Activated CD4-positive, alpha-beta T cell treated with anti-CD3 and anti-CD28 coated beads, Interleukin-2, amount 50 U/mL, for 4 hours (primary cell): ENCODE data around the gene TNFRSF19.
A peak's percentile ranks its signal among the peaks of the same experiment; 100 is the strongest.
"Not testable (repeated sequence)": the region's sequence is repeated elsewhere in the genome, so short reads cannot be mapped to it uniquely, and the experiment has no call there.

Experiments used
- DNase-seq, 2 experiments: peaks; one replicate each; pipeline ENCODE4 v3.0.0-alpha.2; 2020

TNFRSF19 gene

GRCh38 chr13:23570921-23571315 lies 706 bp downstream of the TNFRSF19 start:
- DNase-seq: no peak

GRCh38 chr13:23571431-23571830 lies 1.2 kb downstream of the TNFRSF19 start:
- no peak for DNase-seq

DNA sequence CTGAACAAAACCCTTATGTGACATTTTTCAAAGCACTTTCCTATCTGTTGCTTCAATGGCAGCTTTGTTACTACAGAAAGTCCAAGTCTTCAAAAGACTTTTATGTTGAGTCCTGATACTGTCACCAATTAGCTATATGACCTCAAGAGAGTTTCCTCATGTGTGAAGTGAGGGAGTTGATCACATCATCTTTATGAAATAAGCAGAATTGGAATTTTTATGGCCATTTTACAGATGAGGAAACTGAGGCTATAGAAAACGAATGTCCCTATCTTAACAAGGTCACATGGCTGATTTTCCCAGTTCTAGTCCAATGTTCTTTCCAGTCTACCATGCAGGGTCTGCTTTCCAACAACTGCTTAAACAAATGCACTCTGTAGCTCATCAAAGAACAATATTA lies 2.6 kb downstream of the TNFRSF19 start:
- no peak for DNase-seq

DNA sequence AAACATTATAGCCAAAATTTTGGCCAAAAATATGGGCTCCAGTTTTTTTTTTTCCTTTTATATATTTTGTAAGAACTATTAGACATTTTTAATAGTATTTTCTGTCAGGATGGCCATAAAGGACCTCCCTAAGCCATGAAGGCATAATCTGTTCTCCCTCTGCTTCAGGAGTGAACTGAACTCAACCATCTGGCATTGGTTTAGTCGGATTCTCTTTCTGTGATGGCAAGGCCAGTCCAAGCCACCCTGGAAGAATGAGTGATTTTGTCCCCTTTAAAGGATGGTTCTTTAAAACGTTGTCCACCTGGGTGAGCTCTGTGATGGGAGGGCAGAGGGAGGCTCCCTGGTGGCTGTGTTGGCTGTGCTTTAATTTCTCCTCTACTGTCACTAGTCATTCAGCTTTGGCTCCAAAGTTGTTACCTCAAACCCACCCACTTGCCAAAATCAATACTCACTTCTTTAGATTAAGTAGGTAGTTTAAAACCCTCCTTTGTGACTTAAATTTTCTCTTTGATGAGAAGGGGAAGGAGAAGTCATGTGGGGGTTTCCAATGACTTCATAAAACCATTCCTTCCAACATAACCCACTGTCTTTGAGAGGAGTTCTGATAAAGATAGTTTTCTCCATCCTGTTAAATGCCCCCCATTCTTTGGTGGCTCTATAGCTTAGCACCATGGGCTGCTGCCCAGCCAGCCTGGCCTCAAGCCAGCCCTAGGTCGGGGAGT lies 4.4 kb downstream of the TNFRSF19 start:
- DNase-seq: no peak

DNA sequence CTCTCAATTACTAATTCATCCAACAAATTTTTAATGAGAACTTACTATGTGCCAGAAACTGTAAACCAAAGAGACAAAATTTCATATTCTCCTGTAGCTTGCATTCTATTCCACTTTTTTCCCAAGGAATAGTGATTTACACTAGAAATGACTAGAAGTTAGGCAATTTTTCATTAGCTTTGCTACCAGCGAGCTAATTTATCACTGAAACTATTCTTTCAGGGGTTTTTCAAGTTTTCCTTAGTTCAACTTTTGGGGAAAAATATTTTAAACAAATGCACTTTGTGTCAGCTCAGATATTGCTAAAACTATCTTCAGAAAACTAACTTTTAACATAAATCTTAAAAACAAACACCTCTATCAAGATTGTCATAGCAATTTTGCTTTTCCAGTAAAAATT lies 5.4 kb downstream of the TNFRSF19 start:
- no peak for DNase-seq

DNA sequence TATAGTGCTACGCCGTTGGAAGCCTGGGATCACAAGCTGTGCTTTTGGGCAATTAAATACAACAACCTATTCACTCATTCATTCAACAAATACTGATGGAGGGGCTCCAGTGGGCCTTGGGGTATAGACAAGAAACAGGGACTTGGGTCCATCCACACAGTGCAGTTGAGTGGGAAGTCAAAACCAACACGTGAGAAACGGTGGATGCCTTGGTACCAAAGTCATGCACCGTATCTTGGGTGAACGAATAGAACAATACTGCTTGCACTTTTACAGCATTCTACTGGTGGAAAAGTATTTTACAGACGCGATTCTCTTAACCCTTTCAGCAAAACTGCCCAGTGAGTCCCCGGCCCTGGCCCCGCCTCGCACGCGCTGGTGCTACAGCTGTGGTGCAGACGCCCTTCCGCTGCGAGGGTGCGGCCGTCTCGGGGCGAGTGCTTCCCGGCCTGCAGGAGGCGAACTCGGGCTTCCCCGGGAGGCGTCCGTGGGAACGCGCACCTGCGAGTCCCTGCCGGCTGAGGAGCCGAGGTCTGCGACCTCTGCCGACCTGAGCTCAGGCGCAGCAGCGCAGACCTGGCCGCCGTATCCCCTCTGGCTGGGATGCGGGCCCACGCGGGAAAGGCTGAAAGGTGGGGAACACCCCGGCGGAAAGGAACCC lies 8.3 kb downstream of the TNFRSF19 start:
- peak; percentile 39 to 52 for DNase-seq

DNA sequence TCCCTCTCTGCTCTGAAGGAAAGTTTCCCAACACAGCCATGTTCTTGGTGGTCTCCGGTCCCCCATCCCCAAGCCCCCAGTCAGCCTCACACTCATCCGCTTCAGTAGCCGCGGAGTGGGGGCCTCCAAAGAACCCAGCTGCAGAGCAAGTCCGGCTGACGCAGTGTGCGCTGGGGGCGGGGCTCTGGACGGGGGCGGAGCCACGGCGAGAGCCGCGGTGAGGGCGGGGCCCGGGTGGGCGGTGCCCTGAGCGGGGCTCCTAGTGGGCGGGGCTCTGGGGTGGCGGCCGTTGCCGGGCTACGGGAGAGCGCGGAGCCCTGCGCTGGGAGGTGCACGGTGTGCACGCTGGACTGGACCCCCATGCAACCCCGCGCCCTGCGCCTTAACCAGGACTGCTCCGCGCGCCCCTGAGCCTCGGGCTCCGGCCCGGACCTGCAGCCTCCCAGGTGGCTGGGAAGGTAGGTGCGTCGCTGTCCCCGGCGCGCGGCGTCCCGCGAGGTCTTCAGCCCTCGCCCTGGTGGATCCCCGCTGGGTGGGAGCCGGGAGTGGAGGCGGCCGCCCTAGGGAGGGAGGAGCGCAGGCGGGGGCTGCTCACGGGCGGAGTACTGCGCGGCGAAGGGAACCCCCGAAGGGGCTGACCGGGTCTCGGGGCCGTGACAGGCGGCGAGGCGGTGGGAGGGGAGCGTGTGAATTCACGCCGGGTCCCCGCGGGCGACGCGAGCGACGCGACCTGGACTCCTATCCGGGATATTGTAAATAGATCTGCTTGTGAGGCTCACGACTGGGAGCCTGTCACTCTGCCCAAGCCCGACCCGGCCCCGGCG lies 9.1 kb downstream of the TNFRSF19 start:
- DNase-seq: peak; percentile 88 to 90

DNA sequence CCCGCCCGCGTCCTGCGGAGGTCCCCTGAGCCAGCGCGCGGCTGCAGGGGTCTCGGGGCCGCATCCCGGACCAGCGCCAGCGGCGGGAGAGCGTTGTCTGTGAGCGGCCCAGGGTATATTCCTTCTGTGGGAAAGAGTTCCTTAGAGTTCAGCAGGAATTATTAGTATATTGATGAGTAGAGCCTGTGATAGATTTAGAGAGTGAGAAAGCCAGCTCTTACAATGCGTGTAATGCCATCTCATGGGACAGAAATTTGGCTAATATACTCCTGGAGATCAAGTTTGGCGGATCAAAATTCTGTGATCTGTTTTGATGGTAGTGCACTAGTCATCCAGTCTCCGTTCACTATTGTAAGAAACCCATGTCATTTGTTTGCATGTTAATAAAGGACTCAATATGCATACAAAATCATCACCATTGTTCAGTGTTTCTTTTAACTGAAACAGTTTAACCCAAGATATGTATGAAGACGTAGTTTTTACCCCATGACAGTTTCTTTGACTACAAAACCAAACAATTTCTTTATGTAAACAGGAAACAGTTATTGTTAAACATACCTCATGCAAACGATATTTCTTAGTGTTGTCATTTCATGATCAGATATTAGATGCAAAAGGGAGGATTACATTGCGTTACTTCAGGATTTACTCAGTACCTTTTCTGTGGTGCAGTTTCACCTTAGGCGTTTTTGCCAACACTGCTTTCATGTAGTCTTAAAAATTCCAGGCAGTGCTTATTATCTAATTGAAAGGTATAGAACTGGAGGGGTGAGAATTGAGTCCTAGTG lies 9.9 kb downstream of the TNFRSF19 start:
- DNase-seq: no peak

DNA sequence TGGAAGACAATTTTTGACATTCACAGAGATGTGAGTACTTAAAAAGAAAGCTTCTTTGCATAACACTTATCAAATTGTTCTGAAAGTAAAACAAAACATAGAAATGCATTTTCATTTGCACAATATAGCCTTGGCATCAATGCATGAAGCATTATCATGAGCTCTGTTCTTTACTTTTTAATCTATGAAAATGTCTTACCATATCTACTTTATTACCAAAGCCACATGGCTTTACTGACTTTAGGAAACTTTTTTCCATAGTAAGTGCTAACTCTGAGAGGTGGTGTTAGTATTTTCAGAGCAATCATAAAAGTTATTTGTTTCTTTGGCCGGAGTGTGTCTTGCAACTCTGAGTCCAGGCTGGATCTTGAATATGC lies 10.5 kb downstream of the TNFRSF19 start:
- DNase-seq: no peak

- no peak for DNase-seq
Measured at GRCh38 chr13:23583491-23583890, 13.3 kb downstream of the TNFRSF19 start.

DNA sequence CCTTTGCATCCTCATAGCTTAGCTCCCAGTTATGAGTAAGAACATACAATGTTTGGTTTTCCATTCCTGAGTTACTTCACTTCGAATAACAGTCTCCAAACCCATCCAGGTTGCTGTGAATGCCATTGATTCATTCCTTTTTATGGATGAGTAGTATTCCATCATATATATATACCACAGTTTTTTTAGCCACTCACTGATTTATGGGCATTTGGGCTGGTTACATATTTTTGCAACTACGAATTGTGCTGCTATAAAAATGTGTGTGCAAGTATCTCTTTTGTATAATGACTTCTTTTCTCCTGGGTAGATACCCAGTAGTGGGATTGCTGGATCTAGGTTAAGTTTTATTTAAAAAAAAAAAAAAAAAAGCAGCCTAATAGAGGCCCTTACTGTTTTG lies 14.1 kb downstream of the TNFRSF19 start:
- DNase-seq: no peak

GRCh38 chr13:23586336-23586735 lies 16.1 kb downstream of the TNFRSF19 start:
- DNase-seq: no peak

DNA sequence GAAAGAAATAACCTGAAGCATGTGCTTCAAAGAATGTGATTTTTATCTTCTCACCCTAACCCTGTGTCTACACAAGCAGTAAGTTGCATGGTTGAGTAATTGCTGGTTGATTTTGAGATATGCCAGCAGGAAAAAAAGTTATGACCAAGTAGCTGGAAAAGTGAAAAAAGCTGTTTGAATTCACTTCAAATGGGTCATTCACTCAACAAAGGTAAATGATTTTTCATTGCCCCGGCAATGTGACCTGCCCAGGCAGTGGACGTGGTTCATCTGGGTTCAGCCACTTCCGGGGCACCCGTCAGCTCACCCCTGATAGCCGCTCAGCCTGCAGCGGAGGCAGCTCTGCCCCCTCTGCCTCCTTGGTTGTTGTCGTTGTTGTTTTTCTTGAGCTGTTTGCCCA lies 18.5 kb downstream of the TNFRSF19 start:
- no peak for DNase-seq

DNA sequence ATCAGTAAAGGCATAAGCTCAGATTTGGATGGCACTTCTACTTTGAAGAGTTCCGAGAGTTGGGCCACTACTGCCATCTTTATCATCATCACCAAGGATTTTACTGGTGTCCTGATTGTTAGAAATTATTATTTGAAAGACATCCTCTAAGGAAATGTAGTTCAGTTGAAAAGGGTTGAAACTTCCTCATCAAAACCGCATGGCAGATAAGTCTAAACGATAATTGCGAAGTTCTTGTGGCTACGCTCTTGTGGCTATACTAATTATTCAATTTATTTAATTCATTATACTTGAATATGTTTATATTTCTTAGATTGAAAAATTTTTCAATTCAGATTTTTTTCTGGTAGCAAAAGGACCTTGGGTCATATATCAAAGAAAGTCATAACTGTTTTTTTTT lies 22.4 kb downstream of the TNFRSF19 start:
- DNase-seq: no peak

DNA sequence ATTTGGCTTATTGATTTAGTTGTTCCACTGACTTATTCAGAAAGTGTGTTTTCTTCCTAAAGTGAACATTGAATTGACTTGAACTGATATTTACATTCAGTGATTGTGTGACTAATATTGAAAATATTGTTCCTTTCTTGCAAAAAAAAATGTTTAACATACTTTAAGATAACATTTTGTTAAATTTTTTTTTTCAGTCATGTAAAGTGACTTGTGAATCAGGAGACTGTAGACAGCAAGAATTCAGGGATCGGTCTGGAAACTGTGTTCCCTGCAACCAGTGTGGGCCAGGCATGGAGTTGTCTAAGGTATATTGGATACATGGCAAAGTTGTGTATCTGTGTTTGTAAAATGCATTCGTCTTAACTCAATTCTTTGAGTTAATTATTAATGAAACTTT lies 22.9 kb downstream of the TNFRSF19 start:
- DNase-seq: no peak

DNA sequence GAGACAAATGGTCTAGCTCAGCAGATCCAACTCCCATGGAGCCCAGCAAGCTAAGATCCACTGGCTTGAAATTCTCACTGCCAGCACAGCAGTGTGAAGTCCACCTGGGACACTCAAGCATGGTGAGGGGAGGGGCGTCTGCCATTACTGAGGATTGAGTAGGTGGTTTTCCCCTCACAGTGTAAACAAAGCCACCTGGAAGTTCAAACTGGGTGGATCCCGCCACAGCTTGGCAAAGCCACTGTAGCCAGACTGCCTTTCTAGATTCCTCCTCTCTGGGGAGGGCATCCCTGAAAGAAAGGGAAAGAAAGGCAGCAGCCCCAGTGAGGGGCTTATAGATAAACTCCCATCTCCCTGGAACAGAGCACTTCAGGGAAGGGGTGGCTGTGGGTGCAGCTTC lies 24.1 kb downstream of the TNFRSF19 start:
- not testable (repeated sequence) for DNase-seq

DNA sequence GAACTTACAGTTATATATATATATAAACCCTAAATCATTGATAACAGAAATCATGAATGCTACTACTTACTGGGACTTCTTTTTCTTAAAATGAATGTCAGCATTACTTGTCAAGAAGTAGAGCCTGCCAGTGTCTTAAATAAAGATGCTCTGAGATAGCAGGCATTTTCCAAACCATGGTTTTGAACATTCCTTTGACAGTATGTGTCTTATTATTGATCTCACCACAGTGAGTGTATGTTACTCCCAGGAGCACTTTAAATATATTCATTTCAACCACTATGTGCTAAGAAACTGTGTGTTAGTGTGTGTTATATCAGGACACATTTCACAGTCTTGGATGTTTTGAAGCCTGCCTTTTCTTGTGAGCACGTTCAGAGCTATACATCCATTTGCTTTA lies 28.2 kb downstream of the TNFRSF19 start:
- no peak for DNase-seq

DNA sequence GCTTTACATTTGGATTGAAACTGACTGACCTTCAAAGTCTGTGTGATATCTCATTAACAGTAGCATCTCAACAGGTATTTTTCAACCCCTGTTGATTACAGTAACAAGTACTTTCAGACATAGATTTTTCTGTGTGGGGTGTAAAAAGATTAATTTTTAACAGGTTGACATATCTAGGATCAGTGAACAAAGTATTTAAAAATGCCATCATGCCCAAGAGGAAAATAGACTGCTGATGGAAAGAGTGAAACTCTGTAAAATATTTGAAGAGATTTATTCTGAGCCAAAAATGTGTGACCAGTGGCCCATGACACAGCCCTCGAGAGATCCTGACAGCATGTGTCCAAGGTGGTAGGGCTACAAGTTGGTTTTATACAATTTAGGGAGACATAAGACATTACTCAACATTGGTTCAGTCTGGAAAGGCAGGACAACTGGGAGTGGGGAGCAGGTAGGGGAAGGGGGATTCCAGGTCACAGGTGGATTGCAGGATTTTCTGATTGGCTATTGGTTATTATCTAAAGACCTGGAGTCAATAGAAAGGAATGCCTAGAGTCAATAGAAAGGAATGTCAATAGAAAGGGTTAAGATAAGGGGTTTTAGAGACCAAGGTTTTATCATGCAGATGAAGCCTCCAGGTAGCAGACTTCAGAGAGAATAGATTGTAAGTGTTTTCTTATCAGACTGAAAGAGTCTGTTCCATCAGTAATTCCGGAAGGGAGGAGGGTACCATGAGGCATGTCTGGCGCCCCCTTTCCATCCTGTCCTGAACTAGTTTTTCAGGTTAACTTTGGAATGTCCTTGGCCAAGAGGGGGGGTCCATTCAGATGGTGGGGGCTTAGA lies 29.1 kb downstream of the TNFRSF19 start:
- no peak for DNase-seq

- no peak for DNase-seq
Measured at GRCh38 chr13:23600100-23600499, 29.9 kb downstream of the TNFRSF19 start.

DNA sequence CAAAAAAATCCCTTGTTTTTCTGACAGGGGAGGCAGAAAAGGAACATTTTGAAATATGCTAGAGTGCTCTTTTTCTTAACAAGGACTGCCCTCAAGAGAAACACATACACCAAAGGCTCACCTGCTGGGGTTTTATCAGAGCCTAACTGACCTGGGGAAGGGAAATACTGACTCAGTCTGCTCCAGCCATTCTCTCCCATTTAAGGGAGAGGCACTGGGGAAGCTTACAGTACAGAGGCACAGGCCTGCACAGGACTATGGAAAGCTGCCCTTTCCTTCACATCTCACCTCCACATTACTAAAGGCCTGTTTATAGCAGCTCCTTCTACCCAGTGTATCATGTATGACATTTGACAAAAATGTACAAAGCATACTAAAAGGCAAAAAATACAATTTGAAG lies 30.3 kb downstream of the TNFRSF19 start:
- DNase-seq: no peak

DNA sequence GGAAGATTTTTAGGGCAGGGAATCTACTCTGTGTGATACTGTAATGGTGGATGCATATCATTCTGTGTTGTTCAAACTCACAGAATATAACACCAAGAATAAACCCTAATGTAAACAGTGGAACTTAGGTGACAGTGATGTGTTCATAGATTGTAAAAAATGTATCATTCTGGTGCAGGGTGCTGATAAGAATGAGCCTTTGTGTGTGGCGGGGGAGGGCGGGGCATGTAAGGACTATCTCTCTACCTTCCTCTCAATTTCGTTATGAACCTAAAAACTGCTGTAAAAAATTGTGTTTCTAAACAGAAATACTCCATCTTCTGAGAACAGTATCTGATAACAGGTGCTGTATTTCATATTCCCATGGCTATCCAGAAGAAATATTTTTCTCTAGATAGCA lies 35.6 kb downstream of the TNFRSF19 start:
- no peak for DNase-seq

DNA sequence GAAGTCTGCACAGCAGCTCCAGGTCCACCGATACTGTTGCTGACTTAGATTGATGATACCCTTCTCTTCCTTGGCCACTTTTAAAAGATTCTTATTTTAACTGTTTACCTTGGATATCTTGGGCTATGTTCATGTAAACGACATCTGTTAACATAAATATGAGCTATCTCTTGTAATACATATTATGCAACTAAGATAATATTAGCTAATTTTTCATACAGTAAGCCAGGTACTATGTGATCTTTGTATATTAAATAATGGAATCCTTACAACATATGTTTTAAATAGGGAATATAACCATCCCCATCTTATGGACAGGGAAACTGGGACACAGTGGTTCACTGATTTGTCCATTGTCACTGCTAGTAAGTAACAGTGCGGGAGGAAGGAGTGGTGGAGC lies 37.9 kb downstream of the TNFRSF19 start:
- DNase-seq: no peak
